ENCODE data around the gene NDUFV3.
"Not testable (repeated sequence)": the region's sequence is repeated elsewhere in the genome, so short reads cannot be mapped to it uniquely, and the experiment has no call there.

Gene NDUFV3

GRCh38 chr21:42905195-42905594 is 12.1 kb downstream of the NDUFV3 start:
- DNase-seq, result no peak

GRCh38 chr21:42906233-42906632 is 13.1 kb downstream of the NDUFV3 start:
- no peak for DNase-seq

- DNase-seq, result not testable (repeated sequence)
Observed at GRCh38 chr21:42908484-42908883, 15.4 kb downstream of the NDUFV3 start.

GRCh38 chr21:42911920-42912319 is 18.8 kb downstream of the NDUFV3 start:
- not testable (repeated sequence) for DNase-seq

- no peak for DNase-seq
Observed at GRCh38 chr21:42913476-42913875, 20.4 kb downstream of the NDUFV3 start.

GRCh38 chr21:42918291-42918690 is 25.2 kb downstream of the NDUFV3 start:
- no peak for DNase-seq

GRCh38 chr21:42921927-42922326 is 28.8 kb downstream of the NDUFV3 start:
- no peak for DNase-seq

DNA sequence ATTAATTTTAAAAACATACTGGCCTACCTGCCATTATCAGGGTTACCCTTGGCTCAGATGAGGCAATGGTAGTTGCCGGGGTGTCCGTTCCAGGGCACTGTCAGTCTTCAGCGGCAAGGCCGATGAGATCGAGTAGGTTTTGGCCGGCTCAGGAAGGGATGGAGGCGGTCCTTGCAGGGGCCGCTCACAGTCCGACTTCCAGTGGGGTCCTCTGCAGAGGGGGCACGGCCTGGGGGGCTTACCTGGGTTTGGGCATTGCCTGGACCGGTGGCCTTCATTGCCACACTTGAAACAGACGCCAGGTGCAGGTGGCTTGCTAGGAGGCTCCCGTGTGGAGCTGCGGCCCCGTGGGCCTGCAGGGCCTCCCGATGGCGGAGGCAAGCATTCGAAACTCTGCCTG is 29.8 kb downstream of the NDUFV3 start:
- no peak for DNase-seq

- DNase-seq, result peak; percentile 84
Observed at GRCh38 chr21:42923553-42924432, 30.7 kb downstream of the NDUFV3 start.

GRCh38 chr21:42924433-42924751 is 31.3 kb downstream of the NDUFV3 start:
- no peak for DNase-seq

DNA sequence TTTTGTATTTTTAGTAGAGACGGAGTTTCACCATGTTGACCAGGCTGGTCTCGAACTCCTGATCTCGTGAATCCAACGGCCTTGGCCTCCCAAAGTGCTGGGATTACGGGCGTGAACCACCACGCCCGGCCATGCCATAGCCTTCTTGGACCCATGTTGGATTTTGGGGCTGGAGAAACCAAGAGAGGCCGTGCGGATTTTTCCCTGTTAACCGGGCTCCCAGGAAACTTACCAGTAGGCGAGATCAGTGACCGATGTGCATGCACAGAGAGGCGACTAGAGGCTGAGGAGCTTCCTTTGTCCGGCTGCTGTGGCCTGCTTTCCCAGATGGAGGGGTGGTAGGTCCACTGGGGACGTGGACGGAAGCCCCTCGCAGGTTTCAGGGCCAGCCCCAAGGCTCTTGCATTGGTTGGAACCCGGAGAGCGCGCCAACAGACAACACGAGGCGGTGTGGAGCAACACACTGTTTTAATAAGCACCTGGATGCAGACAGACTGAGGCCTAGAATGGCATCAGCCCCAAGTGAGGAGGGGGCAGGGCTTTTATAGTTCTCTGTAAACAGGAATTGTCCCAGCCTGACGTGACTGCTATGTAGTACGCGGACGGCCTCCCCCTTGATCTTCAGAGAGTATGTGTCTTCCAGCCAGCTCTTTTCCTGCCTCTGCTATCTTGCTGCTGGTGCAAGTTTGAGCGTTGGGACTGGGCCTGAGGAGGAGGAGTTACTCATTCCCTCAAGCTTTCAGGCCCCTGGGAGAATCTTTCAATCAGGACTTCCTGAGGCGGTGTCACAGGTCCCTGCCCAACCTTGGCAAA is 32.2 kb downstream of the NDUFV3 start, which contains the start of gene ERVH48-1:
ERVH48-1 (minus strand) TSS at position 517 of the 813 bp plus-strand sequence. CDS start 6,624 bp downstream, outside the sequence.
- no peak for DNase-seq

DNA sequence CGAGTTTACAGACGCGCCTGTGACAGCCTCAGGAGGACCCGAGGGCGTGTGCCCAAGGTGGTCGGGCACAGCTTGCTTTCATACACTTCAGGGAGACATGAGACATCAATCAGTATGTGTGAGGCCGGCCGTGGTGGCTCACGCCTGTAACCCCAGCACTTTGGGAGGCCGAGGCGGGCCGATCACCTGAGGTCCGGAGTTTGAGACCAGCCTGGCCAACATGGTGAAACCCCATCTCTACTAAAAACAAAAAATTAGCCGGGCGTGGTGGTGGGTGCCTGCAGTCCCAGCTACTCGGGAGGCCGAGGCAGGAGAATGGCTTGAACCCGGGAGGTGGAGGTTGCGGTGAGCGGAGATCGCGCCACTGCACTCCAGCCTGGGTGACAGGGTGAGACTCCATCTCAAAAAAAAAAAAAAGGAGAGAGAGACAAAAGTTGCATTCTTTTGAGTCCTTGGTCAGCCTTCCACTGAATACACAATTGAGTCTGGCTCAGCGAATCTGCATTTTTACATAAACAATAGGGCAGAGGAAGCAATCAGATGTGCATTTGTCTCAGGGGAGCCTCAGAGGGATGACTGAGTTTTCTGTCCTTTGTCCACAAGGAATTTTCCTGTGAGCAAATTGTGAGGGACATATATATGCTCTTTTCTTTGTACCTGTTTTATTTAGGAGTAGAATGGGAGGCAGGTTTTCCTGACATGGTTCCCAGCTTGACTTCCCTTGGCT is 34.5 kb downstream of the NDUFV3 start:
- DNase-seq, result not testable (repeated sequence)

DNA sequence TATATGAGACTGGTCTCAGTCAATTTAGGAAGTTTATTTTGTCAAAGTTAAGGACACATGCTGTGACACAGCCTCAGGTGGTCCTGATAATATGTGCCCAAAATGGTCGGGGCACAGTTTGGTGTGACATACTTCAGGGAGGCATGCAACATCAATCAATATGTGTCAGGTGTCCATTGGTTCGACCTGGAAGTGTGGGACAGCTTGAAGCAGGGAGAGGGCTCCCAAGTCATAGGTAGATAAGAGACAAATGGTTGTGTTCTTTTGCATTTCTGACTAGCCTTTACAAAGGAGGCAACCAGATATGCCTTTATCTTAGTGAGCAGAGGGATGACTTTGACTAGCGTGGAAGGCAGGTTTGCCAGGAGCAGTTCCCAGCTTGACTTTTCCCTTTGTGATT is 36.9 kb downstream of the NDUFV3 start:
- no peak for DNase-seq

GRCh38 chr21:42931560-42932235 is 38.6 kb downstream of the NDUFV3 start:
- no peak for DNase-seq

DNA sequence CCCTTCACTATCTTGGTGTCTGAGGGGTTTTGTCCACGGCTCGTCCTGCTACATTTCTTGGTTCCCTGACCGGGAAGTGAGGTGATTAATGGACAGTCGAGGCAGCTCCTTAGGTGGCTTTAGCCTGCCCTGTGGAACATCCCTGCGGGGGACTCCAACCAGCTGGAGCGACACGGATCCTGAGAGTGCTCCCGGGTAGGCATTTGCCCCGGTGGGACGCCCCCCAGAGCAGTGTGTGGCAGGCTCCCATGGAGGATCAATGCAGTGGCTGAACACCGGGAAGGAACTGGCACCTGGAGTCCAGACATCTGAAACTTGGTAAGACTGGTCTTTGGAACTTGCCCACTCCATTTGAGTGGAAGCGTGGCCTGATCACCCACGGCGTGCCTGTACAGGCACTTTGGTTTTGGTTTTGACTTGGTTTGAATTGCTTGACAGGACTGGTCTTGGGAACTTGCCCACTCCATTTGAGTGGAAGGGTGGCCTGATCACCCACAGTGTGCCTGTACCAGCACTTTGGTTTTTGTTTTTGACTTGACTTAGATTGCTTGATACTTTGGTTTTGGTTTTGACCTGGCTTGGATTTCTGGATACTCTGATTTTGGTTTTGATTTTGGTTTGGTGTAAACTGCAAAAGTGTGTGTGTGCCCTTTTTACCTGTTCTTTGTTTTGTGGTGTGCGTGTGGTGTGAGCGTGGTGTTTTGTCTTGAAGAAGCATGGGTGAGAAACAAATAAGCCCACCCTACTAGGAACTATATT is 39.4 kb downstream of the NDUFV3 start:
- not testable (repeated sequence) for DNase-seq

DNA sequence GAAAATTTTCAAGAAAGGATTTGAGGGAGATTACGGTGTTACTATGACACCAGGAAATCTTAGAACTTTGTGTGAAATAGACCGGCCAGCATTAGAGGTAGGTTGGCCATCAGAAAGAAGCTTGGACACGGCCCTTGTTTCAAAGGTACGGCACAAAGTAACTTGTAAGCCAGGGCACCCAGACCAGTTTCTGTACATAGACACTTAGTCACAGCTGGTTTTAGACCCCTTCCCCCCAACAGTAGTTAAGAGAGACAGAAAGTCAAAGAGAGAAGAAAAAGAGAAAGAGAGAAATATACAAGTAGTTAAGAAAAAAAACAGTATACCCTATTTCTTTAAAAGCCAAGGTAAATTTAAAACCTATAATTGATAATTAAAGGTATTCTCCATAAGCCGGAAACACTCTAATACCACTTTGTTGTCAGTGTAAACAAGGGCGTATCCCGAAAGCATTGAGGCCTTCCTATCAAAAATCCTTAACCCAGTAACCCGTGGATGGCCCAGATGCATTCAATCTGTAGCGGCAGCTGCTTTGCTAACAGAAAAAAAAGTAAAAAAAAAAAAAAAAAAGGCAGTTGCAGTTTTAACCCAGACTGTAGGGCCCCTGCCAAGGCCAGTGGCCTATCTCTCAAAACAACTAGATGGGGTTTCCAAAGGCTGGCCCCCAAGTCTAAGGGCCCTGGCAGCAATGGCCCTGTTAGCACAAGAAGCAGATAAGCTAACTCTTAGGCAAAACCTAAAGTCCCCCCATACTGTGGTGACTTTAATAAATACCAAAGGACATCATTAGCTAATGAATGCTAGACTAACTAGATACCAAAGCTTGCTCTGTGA is 40.2 kb downstream of the NDUFV3 start:
- not testable (repeated sequence) for DNase-seq

- DNase-seq, result not testable (repeated sequence)
Observed at GRCh38 chr21:42933973-42934372, 40.9 kb downstream of the NDUFV3 start.

GRCh38 chr21:42936360-42936759 is 43.3 kb downstream of the NDUFV3 start:
- DNase-seq, result not testable (repeated sequence)

DNA sequence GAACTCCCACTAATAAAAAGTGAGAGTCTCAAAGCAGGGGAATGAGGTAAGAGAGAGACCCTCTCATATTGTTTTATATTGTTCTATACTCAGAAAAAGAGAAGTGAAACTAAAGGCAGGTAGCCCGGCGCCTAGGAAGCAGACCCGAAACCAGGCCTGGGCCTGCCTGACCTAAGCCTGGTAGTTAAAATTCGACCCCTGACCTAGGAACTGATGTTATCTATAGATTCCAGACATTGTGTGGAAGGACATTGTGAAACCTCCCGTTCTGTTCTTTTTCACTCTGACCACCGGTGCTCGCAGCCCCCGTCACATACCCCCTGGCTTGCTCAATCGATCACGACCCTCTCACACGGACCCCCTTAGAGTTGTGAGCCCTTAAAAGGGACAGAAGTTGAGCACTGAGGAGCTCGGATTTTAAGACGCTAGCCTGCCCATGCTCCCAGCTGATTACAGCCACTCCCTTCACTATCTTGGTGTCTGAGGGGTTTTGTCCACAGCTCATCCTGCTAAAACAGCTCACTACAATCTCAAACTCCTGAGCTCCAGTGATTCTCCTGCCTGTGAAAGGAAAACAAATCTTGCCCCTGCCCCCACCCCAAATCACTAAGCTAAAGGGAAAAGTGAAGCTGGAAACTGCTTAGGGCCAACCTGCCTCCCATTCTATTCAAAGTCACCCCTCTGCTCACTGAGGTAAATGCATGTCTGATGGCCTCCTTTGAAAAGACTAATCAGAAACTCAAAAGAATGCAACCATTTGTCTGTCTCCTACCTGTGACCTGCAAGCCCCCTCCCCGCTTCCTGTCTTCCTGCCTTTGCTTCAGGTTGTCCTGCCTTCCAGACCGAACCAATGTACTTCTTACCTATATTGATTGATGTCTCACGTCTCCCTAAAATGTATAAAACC is 44.2 kb downstream of the NDUFV3 start:
- not testable (repeated sequence) for DNase-seq

All from HCEC 1CT (cell line).